Stomach smooth muscle (tissue), 2 donors: ENCODE measurements around the gene SDK2.

Source experiments
- H3K27ac ChIP-seq: one replicate; pipeline ENCODE4 v1.7.0; 2013; ENCODE audit warnings: mild to moderate bottlenecking, low read length, inconsistent platforms
- H3K27me3 ChIP-seq, 2 donors: one replicate each; pipeline ENCODE4 v1.7.0; 2013; ENCODE audit warnings: low read length in 2 of 2; ENCODE audit not compliant: insufficient read depth in 2 of 2, control insufficient read depth in 1 of 2
- H3K36me3 ChIP-seq, 2 donors: one replicate each; pipeline ENCODE4 v1.7.0; 2013; ENCODE audit warnings: low read length in 2 of 2; ENCODE audit not compliant: control insufficient read depth in 2 of 2, insufficient read depth in 2 of 2
- H3K4me1 ChIP-seq: one replicate; pipeline ENCODE4 v1.7.0; 2013; ENCODE audit warnings: low read length; ENCODE audit not compliant: control insufficient read depth, insufficient read depth
- H3K4me3 ChIP-seq, 2 donors: one replicate each; pipeline ENCODE4 v1.7.0; 2013; ENCODE audit warnings: low read length in 2 of 2
- H3K9ac ChIP-seq, 2 donors: one replicate each; pipeline ENCODE4 v1.7.0; 2013; ENCODE audit warnings: low read length in 2 of 2, mild to moderate bottlenecking in 1 of 2
- H3K9me3 ChIP-seq, 2 donors: one replicate each; pipeline ENCODE4 v1.7.0; 2013; ENCODE audit warnings: low read length in 2 of 2; ENCODE audit not compliant: control insufficient read depth in 2 of 2
- donor health status: healthy.
- donor health status: Pancreatic carcinoma.

Gene SDK2

DNA sequence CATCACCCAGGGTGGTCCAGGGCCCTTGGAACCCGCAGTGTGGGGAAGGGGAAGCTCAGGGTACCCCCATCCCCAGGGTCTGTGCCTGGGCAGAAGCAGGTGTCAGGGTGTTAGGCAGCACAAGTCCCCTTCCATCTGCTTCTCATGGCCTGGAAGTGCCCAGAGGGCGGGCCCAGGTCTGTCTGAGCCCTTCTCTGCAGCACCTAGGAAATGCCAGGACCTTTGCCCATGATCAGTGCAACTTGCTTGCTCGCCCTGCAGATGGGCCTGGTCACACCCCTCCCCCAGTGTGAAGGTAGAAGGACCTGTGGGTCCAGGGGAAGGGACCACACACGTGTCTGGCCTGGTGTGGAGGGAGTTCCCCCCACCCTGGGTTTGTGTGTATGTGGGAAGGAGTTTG, 174.9 kb downstream of the SDK2 start:
- Histone ChIP-seq H3K27ac (no peak overlapping the region), H3K4me1 (peaks cover 3% of the 10 kb centered on the region), H3K27me3 (peaks cover 0 to under 1% of the 10 kb centered on the region in 2 donors), H3K4me3 (no peak overlapping the region), H3K9ac (no peak overlapping the region), H3K9me3 (no peaks in the 10 kb centered on the region), H3K36me3 (no peaks in the 10 kb centered on the region)

GRCh38 chr17:73468221-73468620, 176.0 kb downstream of the SDK2 start:
- no peaks in the 10 kb centered on the region for H3K27me3 ChIP-seq
- H3K4me1 ChIP-seq, result peaks cover under 1% of the 10 kb centered on the region
- no peaks in the 10 kb centered on the region for H3K36me3 ChIP-seq
- H3K4me3 ChIP-seq, result no peak overlapping the region
- H3K9ac ChIP-seq, result no peak overlapping the region
- H3K27ac ChIP-seq, result no peak overlapping the region
- no peaks in the 10 kb centered on the region for H3K9me3 ChIP-seq

DNA sequence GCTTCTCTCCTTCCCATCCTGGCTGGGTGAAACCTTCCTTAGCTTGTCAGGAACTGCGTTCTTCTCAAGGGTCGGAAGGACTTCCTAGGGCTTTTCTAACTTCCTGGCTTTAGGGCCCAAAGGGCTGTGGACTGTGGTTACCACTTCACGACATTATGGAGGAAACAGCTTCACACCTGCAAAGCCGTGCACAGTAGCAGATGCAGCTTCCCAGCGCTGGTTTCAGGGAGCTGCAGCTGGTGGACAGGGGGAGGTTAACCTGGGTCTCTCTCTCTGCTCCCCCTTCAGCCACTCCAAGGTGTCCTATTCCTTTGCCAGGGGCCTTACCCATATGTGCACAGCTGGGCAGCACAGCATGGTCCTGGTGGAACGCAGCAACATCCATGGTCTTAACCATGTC, 176.6 kb downstream of the SDK2 start:
- no peak overlapping the region for H3K27ac ChIP-seq
- no peaks in the 10 kb centered on the region for H3K36me3 ChIP-seq
- no peak overlapping the region for H3K9ac ChIP-seq
- H3K9me3 ChIP-seq, result no peaks in the 10 kb centered on the region
- H3K4me1 ChIP-seq, result no peaks in the 10 kb centered on the region
- no peaks in the 10 kb centered on the region for H3K27me3 ChIP-seq
- no peak overlapping the region for H3K4me3 ChIP-seq

- no peaks in the 10 kb centered on the region for H3K27me3 ChIP-seq
- no peak overlapping the region for H3K27ac ChIP-seq
- no peak overlapping the region for H3K4me3 ChIP-seq
- no peaks in the 10 kb centered on the region for H3K9me3 ChIP-seq
- H3K4me1 ChIP-seq, result no peaks in the 10 kb centered on the region
- H3K36me3 ChIP-seq, result no peaks in the 10 kb centered on the region
- H3K9ac ChIP-seq, result no peak overlapping the region
Measured at GRCh38 chr17:73466704-73467433, 177.4 kb downstream of the SDK2 start.

DNA sequence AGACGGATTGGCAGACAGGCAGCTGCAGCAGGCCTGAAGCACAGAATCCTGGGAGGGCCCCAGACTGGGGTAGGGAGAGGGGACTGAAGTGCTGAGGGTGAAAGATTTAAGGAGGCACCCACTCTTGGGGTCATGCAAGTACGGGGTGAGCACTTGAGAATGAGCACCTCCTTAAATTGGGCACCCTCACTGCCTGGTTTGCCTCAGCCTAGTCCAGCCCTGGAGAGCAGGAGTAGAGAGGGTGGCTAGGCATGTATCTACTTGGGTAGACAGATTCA, 178.4 kb downstream of the SDK2 start:
- Histone ChIP-seq H3K27me3 (no peaks in the 10 kb centered on the region), H3K36me3 (no peaks in the 10 kb centered on the region), H3K27ac (no peak overlapping the region), H3K4me1 (no peaks in the 10 kb centered on the region), H3K9ac (no peak overlapping the region), H3K4me3 (no peak overlapping the region), H3K9me3 (no peaks in the 10 kb centered on the region)

- H3K27me3 ChIP-seq, result no peaks in the 10 kb centered on the region
- H3K27ac ChIP-seq, result no peak overlapping the region
- H3K36me3 ChIP-seq, result no peaks in the 10 kb centered on the region
- no peak overlapping the region for H3K4me3 ChIP-seq
- H3K4me1 ChIP-seq, result no peaks in the 10 kb centered on the region
- H3K9me3 ChIP-seq, result no peaks in the 10 kb centered on the region
- H3K9ac ChIP-seq, result no peak overlapping the region
Measured at GRCh38 chr17:73465130-73465952, 178.9 kb downstream of the SDK2 start.

DNA sequence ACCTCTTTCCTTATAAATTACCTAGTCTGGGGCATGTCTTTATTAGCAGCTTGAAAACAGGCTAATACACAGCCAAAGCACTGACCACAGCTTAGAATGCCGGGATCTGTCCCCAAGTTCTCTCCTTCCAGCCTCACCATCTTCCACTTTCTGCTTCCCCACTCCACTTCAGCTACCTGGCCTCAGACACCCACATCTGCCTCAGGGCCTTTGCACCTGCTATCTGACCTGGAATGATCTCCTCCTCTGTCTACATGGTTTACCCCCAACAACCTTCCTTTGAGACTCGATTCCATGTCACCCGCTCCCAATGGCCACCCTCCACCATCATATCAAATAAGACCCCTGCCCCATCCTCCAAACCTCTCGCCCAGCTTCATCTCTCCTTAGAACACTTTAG, 179.8 kb downstream of the SDK2 start:
- Histone ChIP-seq H3K9ac (no peak overlapping the region), H3K36me3 (no peaks in the 10 kb centered on the region), H3K4me1 (no peaks in the 10 kb centered on the region), H3K27ac (no peak overlapping the region), H3K9me3 (no peaks in the 10 kb centered on the region), H3K4me3 (no peak overlapping the region), H3K27me3 (peaks cover 0 to 2% of the 10 kb centered on the region in 2 donors)

GRCh38 chr17:73463821-73464220, 180.4 kb downstream of the SDK2 start:
- Histone ChIP-seq H3K9ac (no peak overlapping the region), H3K36me3 (no peaks in the 10 kb centered on the region), H3K27ac (no peak overlapping the region), H3K9me3 (no peaks in the 10 kb centered on the region), H3K4me3 (no peak overlapping the region), H3K27me3 (peaks cover 0 to 4% of the 10 kb centered on the region in 2 donors), H3K4me1 (no peaks in the 10 kb centered on the region)

GRCh38 chr17:73462823-73463222, 181.4 kb downstream of the SDK2 start:
- Histone ChIP-seq H3K4me3 (no peak overlapping the region), H3K27ac (no peak overlapping the region), H3K27me3 (peaks cover 0 to 4% of the 10 kb centered on the region in 2 donors), H3K36me3 (no peaks in the 10 kb centered on the region), H3K4me1 (no peaks in the 10 kb centered on the region), H3K9me3 (no peaks in the 10 kb centered on the region), H3K9ac (no peak overlapping the region)

GRCh38 chr17:73459980-73460379, 184.3 kb downstream of the SDK2 start:
- no peak overlapping the region for H3K4me3 ChIP-seq
- no peaks in the 10 kb centered on the region for H3K36me3 ChIP-seq
- H3K4me1 ChIP-seq, result no peaks in the 10 kb centered on the region
- peaks cover 0 to 7% of the 10 kb centered on the region in 2 donors for H3K27me3 ChIP-seq
- H3K9me3 ChIP-seq, result no peaks in the 10 kb centered on the region
- H3K9ac ChIP-seq, result no peak overlapping the region
- H3K27ac ChIP-seq, result no peak overlapping the region

- peaks cover 0 to 9% of the 10 kb centered on the region in 2 donors for H3K27me3 ChIP-seq
- no peaks in the 10 kb centered on the region for H3K4me1 ChIP-seq
Measured at GRCh38 chr17:73455767-73456166, 188.5 kb downstream of the SDK2 start.

More at GRCh38 chr17:73455767-73456166, 188.5 kb downstream of the SDK2 start:
- no peaks in the 10 kb centered on the region for H3K9me3 ChIP-seq
- H3K36me3 ChIP-seq, result no peaks in the 10 kb centered on the region
- H3K27ac ChIP-seq, result no peak overlapping the region
- H3K4me3 ChIP-seq, result no peak overlapping the region
- no peak overlapping the region for H3K9ac ChIP-seq
